HG02588 (cell line): ENCODE results near the gene TRAPPC2L.
"Not testable (repeated sequence)": the region's sequence is repeated elsewhere in the genome, so short reads cannot be mapped to it uniquely, and the experiment has no call there.

Source experiments
- ATAC-seq: cut with Tn5 transposase; IDR thresholded peaks from one replicate; pipeline ENCODE4 v1.9.1; 2021; ENCODE audit warnings: mild to moderate bottlenecking, moderate library complexity; ENCODE audit not compliant: unreplicated experiment

Gene TRAPPC2L

DNA sequence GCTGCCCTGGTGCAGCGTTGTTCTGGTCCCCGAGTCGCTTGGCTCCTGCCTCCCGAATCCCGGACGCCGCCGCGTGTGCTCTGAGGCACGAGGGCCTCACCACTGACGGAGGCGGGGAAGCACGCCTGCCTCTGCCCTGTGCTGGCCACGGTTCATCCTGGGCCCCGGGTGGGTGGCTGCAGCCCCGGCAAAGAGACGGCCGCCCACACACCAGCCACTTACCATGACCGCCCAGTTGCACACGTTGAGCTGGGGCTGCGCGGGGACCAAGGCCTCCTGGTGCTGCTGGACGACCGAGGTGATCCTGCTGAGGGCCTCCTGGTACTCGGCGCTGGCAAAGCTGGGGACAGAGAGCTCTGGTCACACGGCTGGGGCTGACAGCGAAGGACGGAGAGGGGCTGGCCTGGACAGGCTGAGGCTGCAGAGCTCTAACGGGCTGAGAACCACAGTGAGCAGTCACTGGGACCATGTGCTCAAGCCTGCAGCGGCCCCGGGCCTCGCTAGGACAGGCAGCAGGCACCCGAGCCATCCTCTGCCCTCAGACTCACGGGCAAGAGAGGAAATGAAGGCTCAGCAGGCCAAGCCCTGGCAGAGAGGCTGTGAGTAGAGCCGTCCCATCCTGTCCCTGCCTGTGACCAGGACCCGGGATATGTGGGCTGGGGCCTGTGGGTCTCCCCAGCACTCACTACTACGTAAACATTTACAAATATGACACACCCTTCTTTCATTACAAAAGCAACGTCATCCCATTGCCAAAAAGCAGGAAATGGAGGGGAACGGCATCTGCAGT, 38.9 kb upstream of the TRAPPC2L start:
- no peak for ATAC-seq

DNA sequence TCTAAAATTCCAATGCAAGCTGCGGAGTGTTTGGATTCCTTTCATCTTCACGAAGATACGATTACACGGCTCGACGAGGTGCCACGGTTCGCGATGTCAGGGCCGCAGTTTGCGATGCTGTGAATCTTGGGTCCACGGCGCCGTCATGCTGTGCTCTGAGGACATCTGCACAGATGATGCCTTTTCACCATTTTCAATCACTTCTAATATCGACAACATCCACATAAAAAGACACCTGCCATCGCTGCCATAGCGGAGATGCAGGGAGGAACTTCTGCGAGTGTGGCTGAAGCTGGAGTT, 38.4 kb upstream of the TRAPPC2L start:
- ATAC-seq: no peak

DNA sequence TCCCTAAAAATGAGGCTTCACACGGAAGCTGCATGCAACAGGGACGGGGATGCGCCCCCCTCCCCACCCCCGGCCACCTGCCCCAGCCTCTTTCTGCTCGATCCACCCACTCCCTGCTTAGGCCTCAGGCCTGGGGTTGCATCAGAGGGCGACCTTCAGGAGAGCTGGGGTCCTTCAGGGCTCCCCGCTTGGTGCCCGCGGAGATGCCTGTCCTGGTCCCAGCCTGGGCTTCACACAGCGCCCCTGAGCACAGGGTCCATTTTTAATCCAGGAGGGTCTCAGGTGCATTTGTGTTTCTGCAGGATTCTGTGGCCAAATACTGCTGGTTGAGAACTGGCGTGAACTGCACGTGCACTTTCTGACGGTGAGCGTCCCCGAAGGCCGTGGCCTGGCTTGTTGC, 37.8 kb upstream of the TRAPPC2L start:
- no peak for ATAC-seq

DNA sequence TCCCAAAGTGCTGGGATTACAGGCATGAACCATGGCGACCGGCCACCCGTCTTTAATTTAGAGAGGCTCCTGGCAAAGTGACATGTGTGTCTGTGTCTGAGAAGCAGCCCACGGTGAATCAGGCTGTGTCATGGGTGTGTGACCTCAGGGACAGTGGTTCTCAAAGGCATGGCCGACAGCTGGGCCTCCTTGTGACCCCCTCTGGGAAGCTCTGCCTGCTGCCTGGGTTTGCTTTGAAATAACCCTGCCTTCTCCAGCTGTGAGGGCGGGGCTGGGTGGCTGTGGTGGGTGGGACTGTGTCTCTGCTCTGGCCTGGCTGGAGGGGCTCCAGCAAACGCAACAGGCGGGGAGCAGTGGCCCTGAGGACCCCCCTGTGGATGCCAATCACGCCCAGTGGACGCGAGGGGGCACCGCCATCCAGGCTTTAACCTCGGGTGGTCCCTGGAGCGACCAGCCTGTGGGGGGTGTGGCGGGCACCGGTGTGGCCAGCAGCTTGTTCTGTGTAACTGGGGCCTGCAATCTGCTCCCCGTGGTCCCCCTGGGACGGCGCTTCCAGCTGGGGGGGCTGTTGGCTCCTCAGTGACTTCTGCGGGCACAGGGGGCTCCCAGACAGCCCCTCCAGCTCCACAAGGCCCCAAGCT, 36.4 kb upstream of the TRAPPC2L start:
- ATAC-seq: no peak

DNA sequence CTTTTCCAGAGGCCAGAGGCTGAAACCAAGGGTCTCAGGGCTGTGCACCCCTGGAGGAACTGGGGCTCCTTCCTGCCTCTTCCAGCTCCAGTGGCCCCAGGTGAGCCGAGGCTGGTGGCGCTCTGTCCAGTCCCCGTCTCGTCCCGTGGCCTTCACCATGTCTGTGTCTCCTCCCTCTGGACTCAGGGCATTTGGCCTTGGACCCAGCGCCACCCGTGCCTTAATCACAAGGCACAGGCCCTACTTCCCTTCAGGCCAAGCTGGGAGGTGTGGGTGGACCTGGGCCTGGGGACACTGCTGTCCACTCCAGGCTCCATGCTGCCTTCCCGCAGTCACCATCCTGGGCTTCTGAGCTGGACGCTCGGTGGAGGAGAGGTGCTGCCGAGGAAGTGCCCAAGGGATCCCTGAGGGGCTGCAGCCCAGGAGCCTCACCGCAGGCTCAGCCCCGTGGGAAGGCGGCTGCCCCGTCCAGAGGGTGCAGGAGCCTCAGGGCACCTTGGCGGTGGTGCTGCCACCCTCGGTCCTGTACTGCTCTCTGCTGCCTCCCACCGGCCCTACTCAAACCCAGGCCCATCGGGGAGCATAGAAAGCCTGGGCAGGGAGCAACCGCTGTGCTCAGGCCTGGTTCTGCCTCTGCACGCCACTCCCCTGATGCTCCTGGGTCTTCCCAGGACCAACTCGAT, 35.6 kb upstream of the TRAPPC2L start:
- ATAC-seq: no peak

DNA sequence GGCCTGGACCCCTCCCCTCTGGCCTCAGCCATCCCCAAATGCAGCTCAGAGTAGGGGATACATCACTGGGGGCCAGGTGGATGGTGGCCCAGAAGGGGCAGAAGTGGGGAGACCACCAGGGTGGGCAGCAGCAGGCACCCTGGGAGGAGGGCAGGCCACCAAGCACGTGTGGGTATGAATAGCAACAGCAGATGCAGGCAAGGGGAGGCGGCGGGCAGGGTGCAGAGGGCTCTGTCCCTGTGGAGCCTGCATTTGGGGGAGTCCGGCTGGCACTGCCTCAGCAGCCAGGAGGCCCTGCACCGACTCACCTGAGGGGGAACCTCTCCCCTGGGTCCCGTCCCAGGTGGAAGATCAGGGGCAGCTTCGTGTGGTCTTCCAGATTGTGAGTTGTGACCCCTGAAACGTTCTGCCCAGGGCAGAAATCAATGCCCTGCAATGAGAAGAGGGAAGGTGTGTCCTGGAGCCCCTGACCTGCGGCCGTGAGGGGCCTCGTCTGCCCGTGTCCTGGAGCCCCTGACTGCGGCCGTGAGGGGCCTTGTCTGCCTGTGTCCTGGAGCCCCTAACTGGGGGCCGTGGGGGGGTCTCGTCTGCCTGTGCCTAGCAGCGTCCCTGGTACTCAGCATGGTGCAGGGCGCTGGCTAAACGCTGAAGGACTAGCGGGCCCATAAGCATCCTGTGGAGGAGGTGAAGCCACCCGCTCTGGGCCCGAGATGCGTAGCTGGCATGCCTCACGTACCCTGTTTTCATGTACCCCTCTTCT, 34.5 kb upstream of the TRAPPC2L start:
- ATAC-seq: no peak

DNA sequence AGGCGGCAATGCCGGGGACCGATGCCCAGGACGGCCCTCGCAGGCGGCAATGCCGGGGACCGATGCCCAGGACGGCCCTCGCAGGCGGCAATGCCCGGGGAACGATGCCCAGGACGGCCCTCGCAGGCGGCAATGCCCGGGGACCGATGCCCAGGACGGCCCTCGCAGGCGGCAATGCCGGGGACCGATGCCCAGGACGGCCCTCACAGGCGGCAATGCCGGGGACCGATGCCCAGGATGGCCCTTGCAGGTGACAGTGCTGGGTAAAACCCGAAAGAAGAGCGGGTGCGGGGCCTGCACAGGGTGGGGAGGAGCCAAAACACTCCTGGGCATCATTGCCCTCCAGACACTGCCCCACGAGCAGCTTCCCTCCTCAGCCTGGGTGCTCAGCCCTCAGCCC, 33.3 kb upstream of the TRAPPC2L start:
- ATAC-seq: not testable (repeated sequence)

DNA sequence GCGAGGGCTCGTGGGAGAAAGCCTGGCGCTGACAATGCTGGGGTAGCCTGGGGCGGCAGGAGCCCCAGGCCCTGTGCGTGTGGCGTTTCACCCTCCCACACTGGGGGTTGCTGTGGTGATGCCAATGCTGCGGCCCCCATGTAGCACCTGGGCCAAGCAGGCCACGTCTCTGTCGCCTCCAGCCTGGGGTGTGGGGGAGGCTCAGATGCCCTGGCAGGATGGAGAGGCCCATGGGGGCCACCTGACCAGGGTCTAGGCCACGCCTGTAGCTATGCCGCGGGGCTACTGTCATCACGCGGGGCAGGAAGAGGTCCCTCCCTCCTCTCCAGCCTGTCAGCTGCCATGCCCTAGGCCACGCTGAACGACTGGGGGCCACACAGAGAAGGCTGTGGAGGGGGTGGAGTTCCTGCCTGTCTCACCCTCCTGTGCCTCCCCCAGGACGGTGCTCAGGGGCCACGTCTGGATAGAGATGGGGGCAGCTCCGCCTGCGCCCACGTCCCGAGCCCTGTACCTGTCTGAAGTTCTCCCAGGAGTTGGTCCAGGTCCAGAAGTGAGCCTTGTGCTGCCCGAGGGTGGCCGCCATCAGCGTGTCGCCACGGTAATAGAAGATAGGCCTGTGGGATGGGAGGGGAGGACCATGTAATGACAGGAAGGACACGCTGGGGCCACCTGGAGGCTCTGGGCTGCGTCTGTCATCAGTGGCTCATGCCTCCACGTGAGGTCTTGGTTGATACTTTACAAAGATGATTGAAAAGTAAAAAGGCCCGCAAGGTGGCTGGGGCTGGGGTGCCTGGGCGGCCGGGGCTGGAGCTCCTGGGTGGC, 32.5 kb upstream of the TRAPPC2L start:
- no peak for ATAC-seq

DNA sequence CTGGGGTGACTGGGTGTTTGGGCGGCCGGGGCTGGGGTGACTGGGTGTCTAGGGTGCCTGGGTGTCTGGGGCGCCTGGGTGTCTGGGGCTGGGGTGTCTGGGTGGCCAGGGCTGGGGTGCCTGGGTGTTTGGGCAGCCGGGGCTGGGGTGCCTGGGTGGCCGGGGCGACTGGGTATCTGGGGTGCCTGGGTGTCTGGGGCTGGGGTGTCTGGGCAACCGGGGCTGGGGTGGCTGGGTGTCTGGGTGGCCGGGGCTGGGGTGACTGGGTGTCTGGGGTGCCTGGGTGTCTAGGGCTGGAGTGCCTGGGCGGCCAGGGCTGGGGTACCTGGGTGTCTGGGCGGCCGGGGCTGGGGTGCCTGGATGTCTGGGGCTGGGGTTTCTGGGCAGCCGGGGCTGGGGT, 31.8 kb upstream of the TRAPPC2L start:
- no peak for ATAC-seq

DNA sequence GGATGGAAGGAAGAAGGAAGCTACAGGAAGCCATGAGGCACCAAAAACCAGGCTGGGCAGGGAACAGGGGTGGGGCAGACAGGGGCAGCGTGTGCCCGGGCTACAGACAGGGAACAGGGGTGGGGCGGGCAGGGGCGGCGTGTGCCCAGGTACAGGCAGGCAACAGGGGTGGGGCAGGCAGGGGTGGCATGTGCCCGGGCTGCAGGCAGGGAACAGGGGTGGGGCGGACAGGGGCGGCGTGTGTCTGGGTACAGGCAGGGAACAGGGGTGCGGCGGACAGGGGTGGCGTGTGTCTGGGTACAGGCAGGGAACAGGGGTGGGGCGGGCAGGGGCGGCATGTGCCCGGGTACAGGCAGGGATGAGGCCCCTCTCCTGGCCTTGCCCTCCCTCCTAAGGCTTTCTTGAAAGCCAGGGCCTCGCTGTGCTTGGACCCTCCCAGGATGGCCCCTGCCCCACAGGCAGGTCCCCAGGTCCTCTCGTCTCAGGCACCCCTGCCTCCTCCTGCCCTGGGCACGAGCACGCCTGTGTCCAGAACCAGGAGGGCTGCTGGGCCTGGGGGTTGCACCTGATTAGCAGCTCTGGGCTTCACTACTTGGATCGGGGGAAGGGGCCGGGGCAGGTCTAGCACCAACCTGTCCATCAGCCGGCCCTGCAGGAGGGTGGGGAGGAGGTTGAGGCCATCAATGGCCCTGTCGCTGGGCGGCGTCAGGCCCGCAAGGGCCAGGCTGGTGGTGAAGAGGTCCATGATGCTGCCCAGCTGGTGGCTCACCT, 30.7 kb upstream of the TRAPPC2L start:
- ATAC-seq: no peak

DNA sequence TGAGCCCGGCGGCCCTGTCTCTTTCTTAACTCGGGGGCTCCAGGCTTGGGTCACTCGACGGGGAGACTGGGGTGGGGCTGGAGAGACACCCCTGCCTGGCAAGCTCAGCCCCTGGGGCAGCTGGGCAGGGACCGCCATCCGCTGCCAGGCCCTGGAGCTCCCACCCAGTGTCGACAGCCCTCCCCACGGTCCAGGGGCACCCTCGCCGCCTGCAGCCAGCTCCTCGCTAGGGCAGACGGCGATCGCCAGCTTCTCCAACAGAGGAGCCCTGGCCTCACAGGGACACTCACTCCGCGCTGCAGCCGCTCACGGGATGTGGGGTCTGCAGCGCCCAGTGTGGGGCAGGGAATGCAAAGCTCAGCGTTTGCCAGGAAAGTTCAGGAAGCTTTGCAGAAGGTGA, 29.2 kb upstream of the TRAPPC2L start:
- no peak for ATAC-seq

DNA sequence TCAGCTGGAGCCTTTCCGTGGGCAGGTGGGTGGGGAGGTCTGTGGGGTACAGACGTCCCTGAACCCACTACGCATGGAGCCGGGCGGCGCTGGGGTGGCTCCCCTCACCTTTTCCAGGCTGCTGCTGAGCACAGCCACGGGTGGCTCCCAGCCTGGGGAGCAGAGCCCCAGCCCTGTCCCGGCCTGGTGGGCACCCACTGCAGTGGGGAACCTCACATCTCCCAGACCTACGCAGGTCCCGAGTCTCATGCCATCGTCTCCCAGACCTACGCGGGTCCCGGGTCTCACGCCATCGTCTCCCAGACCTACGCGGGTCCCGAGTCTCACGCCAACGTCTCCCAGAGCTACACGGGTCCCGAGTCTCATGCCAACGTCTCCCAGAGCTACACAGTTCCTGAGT, 28.2 kb upstream of the TRAPPC2L start:
- ATAC-seq: no peak

DNA sequence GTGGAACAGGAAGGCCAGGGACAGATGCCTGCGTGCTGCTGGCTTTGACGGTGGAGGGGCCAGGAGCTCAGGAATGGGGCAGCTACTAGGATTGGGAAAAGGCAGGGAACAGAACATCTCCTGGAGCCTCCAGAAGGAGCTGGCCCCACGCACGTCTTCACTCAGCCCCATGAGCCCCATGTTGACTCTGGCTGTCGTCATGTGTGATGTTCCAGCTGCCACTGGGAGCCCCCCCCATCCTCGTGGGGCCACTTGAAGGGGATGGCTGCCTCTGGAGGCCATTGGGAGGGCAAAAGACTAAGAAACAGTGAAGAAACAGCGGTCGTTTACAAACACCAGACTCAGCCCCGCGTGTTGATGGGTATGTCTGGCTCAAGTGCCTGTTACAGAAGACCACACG, 26.7 kb upstream of the TRAPPC2L start:
- no peak for ATAC-seq

DNA sequence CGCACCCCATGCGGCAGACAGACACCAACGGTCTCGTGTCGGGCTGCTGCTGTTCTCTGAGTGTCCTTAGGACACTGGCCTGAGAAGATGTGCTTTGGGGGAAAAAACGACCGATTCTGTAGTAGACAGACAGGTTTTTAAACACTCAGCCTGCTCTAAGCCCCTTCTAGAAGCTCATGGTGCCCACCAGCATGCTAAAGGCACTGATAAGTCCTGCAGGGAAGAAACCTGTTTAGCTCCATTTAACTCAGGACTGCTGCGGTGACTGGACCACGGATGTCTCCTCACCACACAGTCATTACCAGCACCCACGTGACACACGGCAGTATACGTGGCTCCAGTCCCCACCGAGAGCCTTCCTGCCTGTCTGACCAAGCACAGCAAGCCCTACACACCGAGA, 26.1 kb upstream of the TRAPPC2L start:
- no peak for ATAC-seq

DNA sequence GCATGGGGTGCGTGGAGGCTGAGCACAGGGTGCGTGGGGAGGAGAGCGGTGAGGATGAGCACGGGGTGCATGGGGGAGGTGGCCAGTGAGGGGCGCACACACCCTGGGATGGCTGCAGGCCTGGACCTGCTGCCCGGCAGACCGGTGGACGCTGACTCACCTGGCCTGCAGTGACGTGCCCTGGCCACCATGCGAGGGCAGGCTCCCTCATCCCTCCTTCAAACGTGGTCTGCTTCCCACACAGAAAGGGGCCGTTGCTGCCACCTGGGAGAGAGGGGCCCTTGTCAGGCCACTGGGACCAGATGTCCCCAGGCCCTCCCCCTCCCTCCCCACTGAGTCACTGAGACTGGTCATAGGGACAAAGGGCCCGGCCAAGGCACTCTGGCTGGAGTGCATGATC, 25.1 kb upstream of the TRAPPC2L start:
- ATAC-seq: no peak

DNA sequence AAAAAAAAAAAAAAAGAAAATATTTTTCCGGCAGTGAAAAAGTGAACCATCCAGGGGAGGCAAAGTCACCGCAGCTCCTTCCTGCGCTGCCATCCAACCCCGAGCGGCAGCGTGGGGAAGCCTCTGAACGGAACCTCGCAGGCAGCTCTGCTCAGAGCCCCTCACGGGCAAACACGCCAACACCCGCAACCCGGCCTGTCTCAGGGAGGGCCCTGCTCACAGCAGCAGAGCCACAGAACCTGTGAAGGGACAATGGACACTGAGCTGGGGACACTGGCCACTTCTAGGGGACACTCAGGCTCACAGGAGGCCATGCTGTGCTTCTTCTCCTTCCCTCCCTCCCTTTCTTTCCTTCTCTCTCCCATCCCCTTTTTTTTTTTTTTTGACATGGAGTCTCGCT, 23.8 kb upstream of the TRAPPC2L start:
- ATAC-seq: no peak

DNA sequence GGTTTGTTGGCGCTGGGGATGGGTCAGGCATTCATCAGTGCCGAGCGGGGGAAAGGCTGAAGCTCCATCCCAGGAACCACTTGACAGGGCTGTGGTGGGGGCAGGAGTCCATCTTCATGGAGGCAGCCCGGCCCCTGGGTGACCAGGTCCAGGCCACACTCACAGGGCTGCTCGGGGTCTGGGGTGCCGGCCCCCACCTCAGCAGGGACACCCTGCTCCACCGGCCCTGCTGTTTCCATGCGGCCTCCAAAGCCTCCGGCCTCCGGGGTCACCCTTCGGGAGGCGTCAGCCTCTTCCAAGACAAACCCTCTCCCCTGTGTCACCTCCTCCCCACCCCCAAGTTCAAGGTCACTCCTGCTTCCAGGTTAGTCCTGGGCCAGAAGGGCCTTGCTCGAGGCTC, 22.3 kb upstream of the TRAPPC2L start:
- ATAC-seq: no peak

DNA sequence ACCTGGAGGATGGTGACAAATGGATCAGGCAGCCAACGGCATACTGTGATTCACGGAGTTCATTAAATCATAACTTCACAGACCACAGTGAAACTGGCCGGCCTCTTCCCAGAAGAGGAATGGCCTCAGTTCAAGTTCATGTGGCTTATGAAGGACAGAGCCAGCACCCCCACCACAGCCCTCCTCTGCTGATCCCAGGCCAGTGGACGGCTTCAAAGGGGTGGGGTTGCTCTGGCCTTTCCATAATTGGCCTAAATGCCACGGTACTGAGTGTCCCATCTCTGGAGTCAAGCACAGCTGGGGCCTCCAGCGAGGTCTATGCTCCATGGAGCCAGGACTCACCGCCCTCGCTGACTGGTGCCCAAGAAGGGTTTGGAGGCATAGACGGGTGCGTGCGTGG, 21.5 kb upstream of the TRAPPC2L start:
- no peak for ATAC-seq

DNA sequence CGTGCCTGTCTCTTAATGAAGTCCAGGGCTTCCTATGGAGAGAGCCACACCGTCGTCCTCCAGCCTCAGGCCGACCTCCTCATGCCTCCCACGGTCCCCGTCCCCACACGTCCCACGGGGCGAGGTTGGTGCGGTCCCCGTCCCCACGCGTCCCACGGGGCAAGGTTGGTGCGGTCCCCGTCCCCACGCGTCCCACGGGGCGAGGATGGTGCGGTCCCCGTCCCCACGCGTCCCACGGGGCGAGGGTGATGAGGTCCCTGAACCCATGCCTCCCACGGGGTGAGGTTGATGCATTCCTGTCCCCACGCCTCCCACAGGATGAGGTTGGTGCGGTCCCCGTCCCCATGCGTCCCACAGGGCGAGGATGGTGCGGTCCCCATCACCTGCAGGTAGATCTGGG, 21.1 kb upstream of the TRAPPC2L start:
- no peak for ATAC-seq

DNA sequence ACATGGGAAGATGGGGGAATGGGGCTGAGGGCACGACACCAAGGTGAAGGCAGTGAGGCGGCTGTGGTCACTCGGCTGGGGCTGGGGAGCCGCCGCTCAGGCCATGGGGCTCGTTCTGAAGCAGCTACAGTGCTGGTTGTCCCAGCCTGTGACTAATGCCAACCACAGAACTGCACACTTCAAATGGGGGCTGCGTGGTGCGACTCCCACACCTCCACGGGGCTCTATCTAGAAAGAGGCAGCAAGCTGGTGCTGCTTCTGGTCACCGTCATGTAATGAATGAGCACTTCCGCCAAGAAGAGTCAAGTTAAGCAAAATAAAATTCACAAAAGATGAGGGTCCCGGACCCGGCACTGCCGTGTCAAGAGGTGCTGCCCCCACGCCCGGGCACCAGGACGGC, 20.1 kb upstream of the TRAPPC2L start:
- ATAC-seq: no peak
